Upper lobe of right lung (tissue), 1 donor: ENCODE data around the gene CALY. TPM values are rescaled to one million over a fixed set of nuclear protein-coding genes. Genes with fewer than 3 reads are reported as not detected.
A peak's percentile ranks its signal among the peaks of the same experiment; 100 is the strongest.

Source experiments
- ATAC-seq: fragments of 200-7000 bp; cut with Tn5 transposase; one replicate; pipeline ENCODE4 v1.9.1; 2020; ENCODE audit warnings: mild to moderate bottlenecking, moderate library complexity
- DNase-seq: peaks from one replicate; pipeline ENCODE4 v3.0.0-alpha.2; 2020
- H3K27ac ChIP-seq: fragments of 200-600 bp; one replicate; pipeline ENCODE4 v1.8.0; 2022
- H3K27me3 ChIP-seq: fragments of 200-600 bp; one replicate; pipeline ENCODE4 v1.8.0; 2022; ENCODE audit warnings: mild to moderate bottlenecking
- H3K36me3 ChIP-seq: fragments of 200-600 bp; one replicate; pipeline ENCODE4 v1.8.0; 2022
- H3K4me1 ChIP-seq: fragments of 200-600 bp; one replicate; pipeline ENCODE4 v1.8.0; 2022
- H3K4me3 ChIP-seq: fragments of 200-600 bp; one replicate; pipeline ENCODE4 v1.8.0; 2022; ENCODE audit warnings: mild to moderate bottlenecking
- H3K9me3 ChIP-seq: fragments of 200-600 bp; one replicate; pipeline ENCODE4 v1.8.0; 2022
- CTCF ChIP-seq: fragments of 200-600 bp; IDR thresholded peaks from one replicate; pipeline ENCODE4 v1.8.0; 2022; ENCODE audit warnings: antibody characterized with exemption
- intact Hi-C: fragments of 100-400 bp; cut with DNase I; formaldehyde crosslinking; loops from one replicate; pipeline ENCODE4 v1.11.0; 2022
- total RNA-seq: library from RNA; stranded (reverse); fragmentation: NEBNext Ultra II Directional; extraction: Animal tissue kit (Norgen Biotek cat#: 25700); gene quantifications from one replicate; pipeline ENCODE4 v1.2.1, GENCODE V29; 2021
- donor health status: DM: no; HTN: yes; CAD: no; lungs with severe emphysema.

The CALY gene
- total RNA-seq, 1 donor from 2014 or later = not detected

- Histone ChIP-seq H3K27ac (peak overlapping the region; percentile 47), H3K36me3 (peaks cover 26% of the 10 kb centered on the region), H3K4me1 (peaks cover 28% of the 10 kb centered on the region), H3K9me3 (no peaks in the 10 kb centered on the region), H3K4me3 (no peak overlapping the region), H3K27me3 (no peaks in the 10 kb centered on the region)
- DNase-seq (peak; percentile 81), ATAC-seq (no peak)
- no peak for TF ChIP-seq CTCF
- intact Hi-C loops = no loop called here
Measured at GRCh38 chr10:133309720-133310398, 26.8 kb downstream of the CALY start.

- Histone ChIP-seq H3K36me3 (peaks cover 26% of the 10 kb centered on the region), H3K27ac (peak overlapping the region; percentile 98), H3K4me3 (peak overlapping the region; percentile 98), H3K27me3 (no peaks in the 10 kb centered on the region), H3K4me1 (peaks cover 28% of the 10 kb centered on the region), H3K9me3 (no peaks in the 10 kb centered on the region)
- DNase-seq (peak; percentile 98), ATAC-seq (peak; percentile 97)
- no peak for TF ChIP-seq CTCF
- intact Hi-C loops = no loop called here
Measured at GRCh38 chr10:133309100-133309719, 27.5 kb downstream of the CALY start.

- intact Hi-C loops = no loop called here
- Histone ChIP-seq H3K9me3 (no peaks in the 10 kb centered on the region), H3K27ac (peak within 1 kb of the TSS; percentile 98), H3K36me3 (peaks cover 26% of the 10 kb centered on the region), H3K27me3 (no peaks in the 10 kb centered on the region), H3K4me1 (peaks cover 28% of the 10 kb centered on the region), H3K4me3 (peak within 1 kb of the TSS; percentile 98)
- DNase-seq (peak; percentile 95), ATAC-seq (peak; percentile 86)
- no peak for TF ChIP-seq CTCF
Measured at GRCh38 chr10:133308421-133309099, 28.1 kb downstream of the CALY start, which contains the start of the genes TUBGCP2 and ZNF511. Gene TUBGCP2 (minus strand): TSS chr10:133308872. CDS start chr10:133302941, 5,931 bp downstream. Gene ZNF511 (plus strand): TSS chr10:133308914. CDS start chr10:133308944, 30 bp downstream.

GRCh38 chr10:133307776-133308420 is 28.8 kb downstream of the CALY start:
- peak; percentile 52 for ATAC-seq
- Histone ChIP-seq H3K27ac (peak overlapping the region; percentile 98), H3K36me3 (peaks cover 26% of the 10 kb centered on the region), H3K27me3 (no peaks in the 10 kb centered on the region), H3K9me3 (no peaks in the 10 kb centered on the region), H3K4me1 (peaks cover 28% of the 10 kb centered on the region), H3K4me3 (peak overlapping the region; percentile 98)
- peak; percentile 93 for DNase-seq
- TF ChIP-seq CTCF = peak; percentile 66
- intact Hi-C loops = no loop called here

- ATAC-seq = no peak
- Histone ChIP-seq H3K4me1 (peaks cover 28% of the 10 kb centered on the region), H3K27me3 (no peaks in the 10 kb centered on the region), H3K4me3 (peak overlapping the region; percentile 98), H3K27ac (peak overlapping the region; percentile 98), H3K9me3 (no peaks in the 10 kb centered on the region), H3K36me3 (peaks cover 25% of the 10 kb centered on the region)
- intact Hi-C loops = no loop called here
- DNase-seq = no peak
- TF ChIP-seq CTCF = no peak
Measured at GRCh38 chr10:133306941-133307379, 29.7 kb downstream of the CALY start.
